GM18502 (cell line): ENCODE results near the gene PLEKHA7.
A peak's percentile ranks its signal among the peaks of the same experiment; 100 is the strongest.
"Not testable (repeated sequence)": the region's sequence is repeated elsewhere in the genome, so short reads cannot be mapped to it uniquely, and the experiment has no call there.

ENCODE experiments used
- ATAC-seq: cut with Tn5 transposase; IDR thresholded peaks from one replicate; pipeline ENCODE4 v1.9.1; 2021; ENCODE audit warnings: mild to moderate bottlenecking; ENCODE audit not compliant: unreplicated experiment, poor library complexity

The PLEKHA7 gene

DNA sequence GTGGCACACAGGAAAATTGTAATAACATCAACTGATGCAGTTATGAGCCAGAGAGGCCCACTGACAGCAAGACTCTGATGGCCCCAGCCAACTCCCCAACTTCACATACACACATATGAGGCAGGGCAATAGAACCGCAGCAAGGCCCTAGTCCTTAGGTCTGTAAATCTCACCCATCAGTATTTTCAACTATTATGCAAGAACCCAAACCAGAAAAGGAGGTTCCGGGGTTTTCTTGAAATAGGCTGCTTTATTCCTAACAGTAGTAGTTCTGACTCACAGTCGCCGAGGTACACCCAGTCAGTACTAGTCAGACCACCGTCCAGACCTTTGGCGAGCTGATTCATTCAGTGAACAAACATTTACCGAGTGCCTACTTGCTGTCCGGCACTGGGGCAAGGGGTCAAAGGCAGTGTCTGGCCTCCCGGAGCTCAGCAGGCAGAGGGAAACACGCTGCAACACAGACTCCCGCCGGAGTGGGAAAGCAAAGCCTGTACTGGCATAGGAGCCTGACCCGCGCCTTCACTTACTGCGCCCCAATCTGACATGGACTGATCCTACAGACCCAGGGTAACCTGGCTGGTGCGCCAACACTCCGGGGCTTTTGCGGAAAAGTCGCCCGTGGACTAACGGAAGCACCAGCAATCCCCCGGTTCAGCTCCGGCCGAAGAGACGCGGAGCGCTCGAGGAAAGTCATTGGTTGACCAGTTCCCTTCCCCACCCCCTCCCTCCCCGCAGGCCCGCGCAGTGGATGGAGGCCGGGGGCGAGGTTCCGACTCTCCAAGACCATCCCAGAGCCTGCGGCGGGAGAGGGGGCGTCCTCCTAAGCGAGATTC is 1.3 kb downstream of the PLEKHA7 start:
- no peak for ATAC-seq

DNA sequence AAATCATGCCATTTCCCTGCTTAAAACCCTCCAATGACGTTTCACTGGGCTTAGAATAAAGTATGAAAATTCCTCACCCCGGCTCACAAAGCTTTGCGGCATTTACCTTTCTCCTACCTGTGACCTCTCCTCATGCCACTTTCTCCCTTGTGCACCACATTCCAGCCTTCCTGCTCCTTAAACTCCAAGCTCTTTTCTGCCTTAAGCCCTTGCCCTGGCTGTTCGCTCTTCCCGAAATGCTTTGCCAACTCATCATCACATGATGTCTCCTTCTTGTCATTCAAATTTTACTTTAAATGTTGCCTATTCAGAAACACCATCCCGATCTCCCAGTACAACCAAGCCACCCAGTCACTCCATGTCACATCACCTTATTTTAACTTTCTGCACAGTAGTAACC is 2.0 kb downstream of the PLEKHA7 start:
- ATAC-seq, result no peak

DNA sequence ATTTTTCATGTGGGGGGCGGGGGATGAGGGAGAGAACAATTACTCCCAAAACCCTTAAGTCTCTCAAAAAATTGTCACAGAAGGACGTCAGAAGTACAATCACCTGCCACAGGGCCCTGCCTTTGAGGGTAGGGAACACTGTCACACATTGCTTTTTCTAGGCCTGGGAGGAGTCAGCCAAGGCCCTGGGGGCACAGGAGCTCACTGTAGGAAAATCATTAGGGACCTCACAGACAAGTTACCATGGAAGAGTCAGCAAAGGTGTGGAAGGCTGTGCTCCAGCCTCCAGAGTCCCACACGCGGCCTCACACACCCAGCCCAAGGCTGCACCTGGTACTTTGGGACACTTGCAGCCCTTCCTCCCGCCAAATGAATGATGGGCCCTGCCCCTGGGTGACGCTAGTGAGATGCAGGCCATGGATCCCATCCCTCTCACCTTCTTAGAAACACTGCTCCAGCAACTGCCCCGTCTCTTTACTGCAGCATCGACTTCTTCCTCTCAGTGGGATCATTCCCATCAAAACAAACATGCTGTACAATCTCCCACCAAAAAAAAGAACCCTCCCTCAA is 3.3 kb downstream of the PLEKHA7 start:
- no peak for ATAC-seq

DNA sequence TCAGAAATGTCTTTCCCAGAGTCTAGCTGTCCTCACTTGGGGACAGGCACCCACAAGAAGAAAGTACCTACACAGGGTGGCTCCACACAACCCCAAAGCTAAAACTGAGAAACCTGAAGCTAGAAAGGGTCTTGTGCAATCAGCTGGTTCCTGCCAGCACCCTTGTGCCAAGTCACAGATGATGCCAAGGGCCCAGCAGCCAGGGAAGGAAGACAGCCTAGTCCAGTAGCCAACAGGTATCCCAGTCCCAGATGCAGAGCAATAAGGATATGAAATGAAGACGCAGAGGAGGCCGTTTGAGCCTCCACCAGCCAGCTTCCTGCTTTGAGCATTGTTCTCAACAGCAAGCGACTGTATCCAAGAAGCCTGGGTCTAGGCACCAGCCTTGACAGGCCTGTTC is 6.1 kb downstream of the PLEKHA7 start:
- ATAC-seq, result no peak

DNA sequence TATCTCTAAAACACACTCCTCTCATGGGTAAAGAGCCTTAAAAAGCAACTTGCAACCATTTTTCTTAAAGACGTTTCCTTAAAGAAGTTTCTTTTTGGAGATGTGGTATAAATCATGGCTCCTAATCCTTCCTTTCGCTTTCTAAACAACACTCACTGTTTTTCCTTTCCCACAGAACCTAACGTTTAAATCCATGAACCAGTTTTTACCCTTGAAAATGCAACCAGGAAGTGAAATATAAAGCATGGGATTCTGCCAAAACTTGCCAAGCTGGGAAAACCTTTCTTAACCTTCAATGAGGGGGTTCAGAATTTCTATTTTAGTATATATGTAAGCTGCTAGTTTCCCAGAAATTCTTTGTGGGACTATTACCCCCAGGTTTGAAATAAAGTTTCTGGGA is 8.6 kb downstream of the PLEKHA7 start:
- ATAC-seq, result no peak

DNA sequence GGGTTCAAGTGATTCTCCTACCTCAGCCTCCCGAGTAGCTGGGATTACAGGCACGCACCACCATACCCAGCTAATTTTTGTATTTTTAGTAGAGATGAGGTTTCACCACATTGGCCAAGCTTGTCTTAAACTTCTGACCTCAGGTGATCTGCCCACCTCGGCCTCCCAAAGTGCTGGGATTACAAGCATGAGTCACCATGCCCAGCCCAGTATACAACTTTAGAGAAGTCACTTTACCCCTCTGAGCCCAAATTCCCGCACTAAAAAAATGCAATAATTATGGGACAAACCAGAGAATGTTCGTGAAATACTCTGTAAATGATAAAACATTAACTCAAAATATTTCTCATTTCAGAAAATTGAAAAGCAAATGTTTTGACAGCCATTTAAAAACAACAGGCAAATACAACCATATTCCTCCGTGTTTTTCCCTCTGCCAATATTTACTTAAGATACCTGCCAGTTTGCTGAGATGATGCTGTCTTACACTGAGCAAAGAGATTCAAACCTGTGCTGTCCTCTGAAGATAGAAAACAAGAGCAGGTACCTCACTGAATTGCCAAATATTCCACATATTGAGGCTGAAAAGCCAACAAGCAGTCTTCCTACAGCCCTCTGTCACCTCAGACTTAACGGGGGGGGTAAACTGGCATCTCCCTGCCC is 9.6 kb downstream of the PLEKHA7 start:
- ATAC-seq, result no peak

DNA sequence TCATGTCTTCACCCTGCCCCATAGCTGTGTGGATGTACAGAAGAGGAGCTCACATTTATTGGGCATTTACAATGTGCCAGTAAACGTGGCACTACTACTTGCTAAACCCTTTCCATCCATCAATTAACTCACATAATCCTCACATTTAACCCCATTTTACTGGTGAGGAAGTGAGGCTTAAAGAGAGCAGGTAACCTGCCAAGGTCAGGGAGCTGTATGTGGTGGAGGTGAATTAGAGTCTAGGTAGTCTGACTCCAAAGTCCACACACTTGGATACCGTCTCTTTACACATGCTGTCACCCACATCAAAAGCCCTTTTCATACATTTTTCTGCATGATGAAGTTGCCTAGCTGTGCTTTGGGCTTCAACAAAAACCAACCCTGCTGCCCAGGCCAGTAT is 10.8 kb downstream of the PLEKHA7 start:
- ATAC-seq, result no peak

DNA sequence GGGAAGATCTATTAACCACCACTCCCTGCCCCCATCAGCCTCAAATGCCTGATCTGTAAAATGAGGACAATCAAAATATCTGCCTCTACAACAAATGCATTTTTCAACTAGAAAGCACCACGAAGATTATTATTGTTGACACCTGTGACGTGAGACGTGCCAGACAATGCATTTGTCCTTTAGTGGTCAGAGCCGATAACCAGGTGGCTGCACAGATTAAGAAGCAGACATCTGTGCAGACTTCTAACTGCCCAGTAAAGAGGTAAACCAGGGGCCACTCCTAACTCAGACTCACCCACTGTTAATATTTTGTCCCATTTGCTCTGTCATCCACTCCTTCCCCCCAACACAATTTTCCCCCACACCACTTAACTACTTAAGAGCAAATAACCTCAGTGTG is 11.7 kb downstream of the PLEKHA7 start:
- no peak for ATAC-seq

DNA sequence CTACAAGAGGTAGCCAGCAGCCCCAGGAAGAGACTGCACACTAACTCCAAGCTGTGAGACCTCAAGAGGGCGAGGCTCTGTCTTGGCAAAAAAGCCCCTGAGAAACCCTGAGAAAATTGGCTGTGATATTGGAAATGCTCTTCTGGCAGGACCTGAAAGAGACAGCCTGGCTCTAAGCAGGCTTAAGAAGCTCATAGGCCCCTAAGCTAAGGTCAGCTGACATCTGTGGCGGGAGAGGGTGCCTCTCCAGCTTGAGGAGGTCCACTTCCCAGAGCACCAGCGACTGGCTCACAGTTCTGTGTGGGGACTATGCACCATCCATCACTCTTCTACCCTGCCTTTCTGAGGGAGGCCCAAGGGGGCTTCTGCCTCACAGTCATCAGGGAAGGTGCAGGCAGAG is 12.4 kb downstream of the PLEKHA7 start:
- no peak for ATAC-seq

DNA sequence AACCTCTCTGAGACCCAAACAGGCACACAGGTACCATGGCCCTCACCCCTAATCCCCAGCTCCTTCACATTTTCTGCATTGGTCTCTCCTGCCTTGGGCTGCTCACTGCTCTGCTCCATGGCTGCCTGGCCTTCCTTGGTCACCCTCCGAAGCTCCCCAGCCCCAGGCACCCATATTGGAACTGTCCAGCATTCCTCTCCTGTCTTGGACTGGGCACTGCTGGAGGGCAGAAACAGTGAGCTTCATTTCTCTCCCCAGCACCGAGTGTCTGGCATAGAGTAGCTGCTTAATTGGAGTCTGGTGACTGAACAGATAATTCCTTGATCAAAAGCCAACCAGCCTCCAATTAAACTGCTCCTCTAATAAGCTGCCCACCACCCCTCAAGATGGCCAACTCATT is 13.2 kb downstream of the PLEKHA7 start:
- ATAC-seq, result no peak

DNA sequence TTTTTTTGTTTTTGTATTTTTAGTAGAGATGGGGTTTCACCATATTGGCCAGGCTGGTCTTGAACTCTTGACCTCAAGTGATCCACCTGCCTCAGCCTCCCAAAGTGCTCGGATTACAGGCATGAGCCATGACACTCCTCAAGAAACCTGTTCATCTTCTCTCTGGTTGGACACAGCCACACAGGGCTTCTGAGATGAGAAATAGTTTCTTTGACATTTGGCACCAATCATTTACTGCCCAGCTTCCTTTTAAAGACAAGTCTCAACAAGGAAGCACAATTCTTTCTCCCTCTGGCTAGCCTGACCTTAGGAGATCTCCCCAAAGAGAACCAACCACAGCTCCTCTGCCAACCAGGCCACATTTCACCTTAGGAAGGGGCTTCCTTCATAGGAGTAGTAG is 14.0 kb downstream of the PLEKHA7 start:
- ATAC-seq, result not testable (repeated sequence)

DNA sequence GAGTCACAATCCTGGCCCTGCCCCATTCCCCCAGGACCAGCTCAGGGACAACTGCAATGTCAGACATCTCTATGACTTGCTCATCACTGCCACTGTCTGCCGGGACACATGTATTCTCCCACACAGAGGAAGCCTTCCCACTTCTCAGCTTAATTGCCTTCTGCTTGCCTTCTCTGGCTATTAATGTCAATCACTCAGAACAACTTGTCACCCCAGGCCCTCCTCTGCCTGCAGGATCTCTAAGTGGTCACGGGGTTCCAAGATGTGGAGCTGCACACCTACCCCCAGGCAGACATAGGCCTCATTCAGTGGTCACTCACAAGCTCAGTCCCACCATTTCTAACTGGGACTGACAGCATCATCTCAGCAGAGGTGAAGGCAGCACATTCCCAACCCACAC is 15.1 kb downstream of the PLEKHA7 start:
- ATAC-seq, result no peak

DNA sequence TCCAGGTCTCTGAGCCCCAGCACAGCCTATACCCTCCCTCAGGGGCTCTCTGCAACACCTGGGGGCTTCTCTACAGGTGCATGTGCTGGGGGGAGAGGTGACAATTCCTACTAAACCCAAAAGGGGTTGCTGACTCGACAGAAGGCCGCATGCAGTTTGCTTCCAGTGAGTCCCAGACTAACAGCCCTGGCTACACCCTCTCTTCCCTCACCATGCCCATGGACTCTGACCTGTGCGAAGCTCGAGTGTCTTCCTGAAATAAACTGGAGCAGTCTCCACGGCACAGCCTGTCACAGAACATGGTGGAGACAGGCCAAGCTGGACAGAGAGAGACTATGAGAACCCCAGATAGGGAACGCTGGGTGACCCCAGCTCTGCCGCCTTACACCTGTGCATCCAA is 16.6 kb downstream of the PLEKHA7 start:
- ATAC-seq, result no peak

DNA sequence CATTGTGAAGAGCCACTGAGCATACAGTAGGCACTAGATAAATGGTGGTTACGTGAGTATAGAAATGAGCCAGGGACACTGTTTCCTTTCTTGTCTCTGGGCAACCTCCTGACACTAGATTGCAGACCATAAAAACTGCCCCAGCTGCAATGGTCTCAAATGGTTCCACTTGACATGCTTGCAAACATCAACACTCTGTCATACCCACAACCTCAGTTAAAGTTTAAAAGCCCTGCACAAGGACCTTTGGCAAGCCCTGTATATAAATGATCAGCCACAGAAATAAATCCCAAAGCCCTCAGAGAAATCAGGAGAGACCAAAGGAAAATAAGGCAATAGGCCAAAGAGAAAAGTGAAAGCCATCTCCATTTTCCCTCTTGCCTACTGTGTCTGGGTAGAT is 20.7 kb downstream of the PLEKHA7 start:
- no peak for ATAC-seq

DNA sequence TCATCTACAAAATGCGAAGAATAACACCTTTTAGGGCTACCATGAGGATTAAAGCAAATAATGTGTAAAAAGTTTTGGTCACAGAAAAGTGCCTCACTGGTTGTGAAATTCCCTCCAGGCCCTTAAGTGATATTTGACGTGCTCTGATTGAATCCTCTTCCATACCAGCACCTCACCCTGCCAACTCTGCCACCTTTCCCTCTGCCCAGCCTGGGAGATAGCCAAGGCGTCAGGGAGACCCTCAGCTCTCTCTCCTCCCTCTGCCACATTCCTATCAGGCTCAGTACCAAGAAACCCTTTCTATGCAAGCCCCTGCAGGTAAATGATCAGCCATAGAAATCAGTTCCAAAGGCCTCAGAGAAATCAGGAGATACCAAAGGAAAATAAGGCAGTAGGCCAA is 21.4 kb downstream of the PLEKHA7 start:
- no peak for ATAC-seq

DNA sequence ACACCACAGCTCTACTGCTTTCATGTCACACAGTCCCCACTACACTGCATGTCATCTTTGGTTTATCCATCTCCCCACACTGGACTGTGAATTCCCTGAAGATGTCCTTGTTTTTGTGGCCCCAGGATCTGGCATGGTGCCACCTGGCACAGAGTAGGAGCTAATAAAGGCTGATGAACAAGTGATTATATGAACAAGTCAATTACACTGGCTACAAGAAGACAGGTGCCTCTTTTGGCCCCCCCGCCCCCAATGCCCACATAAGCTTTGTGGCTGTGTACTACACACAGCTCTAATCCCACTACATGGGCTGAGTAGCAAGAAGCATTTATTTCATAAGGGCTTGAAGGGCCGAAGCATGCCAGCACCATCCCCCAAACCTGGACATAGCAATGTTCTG is 24.7 kb downstream of the PLEKHA7 start:
- no peak for ATAC-seq

DNA sequence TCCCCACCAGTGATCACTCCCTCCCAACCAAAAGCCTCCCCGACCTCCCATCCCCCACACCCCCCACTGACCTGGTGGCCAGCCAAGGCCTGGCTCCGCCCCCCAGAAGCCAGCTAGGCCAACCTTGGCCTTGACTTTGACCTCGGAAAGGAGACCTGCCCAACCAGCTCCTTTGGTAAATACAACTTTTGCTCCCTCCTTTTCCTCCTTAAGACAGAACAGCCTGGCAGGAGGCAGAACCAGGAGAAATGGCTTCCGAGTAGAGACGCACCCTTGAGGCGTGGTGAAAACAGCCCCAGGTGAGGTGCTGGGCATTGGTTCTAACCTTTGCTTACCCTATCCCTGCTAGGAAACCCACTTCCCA is 27.0 kb downstream of the PLEKHA7 start:
- no peak for ATAC-seq

DNA sequence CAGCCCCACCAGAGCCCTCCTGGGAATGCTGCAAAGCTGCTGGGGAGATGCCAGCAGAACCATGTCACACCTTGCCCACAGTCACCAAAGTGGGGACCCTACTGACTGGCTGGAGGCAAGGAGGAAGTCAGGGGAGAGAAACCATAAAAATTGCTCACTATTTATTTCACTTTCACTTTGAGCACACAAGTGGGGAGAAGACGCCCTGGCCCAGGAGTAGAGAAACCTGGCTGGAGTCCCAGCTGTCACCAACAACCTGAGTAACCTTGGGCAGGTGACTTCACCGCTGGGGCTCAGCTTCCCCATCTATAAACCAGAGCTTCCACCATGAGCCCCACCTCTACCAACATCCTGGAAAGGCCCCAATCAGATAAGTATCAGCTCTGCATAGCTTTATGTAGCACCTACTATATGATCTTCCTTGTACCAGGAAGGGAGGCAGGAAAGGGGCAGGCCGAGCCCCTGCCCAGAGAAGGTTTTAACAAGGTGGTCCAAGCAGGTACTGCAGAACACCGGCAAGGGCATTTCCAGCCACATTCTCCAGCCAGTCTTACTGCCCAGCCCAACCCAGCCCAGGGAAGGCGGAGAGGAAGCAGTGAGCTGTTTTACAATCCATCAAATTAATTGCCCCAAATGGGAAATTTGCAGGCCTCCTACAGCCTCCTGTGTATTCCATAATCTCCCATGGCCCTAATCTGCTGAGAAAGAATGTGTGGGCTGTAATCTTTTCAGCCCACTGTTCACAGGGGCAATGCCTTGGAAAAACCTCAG is 27.6 kb downstream of the PLEKHA7 start:
- ATAC-seq, result peak; percentile 99

DNA sequence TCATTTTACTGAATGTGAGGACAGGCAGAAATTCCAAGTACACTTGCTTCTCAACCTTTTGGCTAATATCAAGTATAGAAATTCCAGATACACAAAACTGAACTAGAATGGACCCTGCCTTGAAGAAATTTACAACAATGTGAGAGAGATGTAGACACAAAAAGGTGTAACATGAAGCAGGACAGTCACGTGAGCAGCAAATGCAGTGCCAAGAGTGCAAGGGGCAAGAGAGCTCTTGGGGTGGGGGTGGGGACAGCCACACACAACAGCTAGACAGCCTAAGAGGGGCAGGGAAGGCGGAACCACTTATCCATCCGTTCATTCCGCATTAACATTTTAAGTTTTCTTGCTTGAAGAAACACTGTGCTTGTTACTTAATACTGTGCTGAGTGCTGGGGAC is 28.9 kb downstream of the PLEKHA7 start:
- ATAC-seq, result no peak

DNA sequence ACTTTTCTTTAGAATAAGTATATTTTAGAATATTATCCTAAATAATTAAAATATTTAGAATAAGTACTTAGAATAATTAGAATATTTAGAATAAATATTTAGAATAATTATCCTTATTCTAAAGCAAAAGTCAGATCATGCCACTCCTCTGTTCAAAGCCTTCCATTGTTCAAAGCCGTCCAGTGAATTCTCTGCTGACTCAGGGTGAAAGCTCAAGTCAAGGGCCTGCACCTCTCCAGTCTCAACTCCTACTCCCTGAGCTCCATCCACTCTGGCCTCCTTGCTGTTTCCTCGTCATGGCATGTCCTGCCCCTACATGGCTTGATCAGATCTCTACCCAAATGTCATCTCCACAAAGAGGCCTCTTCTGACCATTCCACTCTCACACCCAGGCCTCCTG is 30.0 kb downstream of the PLEKHA7 start:
- ATAC-seq, result no peak

DNA sequence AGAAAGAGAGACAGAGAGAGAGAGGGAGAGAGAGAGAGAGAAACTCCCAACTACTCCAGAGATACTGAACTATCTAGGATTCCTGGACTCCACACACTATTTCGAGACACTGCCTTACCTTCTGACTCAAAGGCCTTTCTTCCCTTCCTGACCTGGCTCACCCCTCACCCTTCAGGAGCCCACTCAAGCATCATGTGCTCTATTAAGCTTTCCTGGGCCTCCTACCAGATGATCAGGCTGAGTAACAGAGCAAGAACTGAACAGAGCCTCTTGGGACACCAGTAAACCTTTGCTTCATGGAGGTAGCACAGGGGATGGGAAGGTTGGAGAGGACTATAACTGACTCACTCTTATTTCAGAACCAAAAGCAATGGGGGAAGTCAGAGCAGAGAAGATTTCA is 31.4 kb downstream of the PLEKHA7 start:
- ATAC-seq, result no peak
